ENCODE measurements around the gene UTS2B. TPM values are rescaled to one million over a fixed set of nuclear protein-coding genes. Genes with fewer than 3 reads are reported as not detected.
A peak's percentile ranks its signal among the peaks of the same experiment; 100 is the strongest.

UTS2B gene, protein sequence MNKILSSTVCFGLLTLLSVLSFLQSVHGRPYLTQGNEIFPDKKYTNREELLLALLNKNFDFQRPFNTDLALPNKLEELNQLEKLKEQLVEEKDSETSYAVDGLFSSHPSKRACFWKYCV
- 0.80 TPM in 1 of 2 replicates, not detected in the other for total RNA-seq

- peak; percentile 42 for DNase-seq (ENCODE audit: low read depth)
These were observed at the start of gene UTS2B for GRCh38 chr3:191329654-191330529. TSS of gene UTS2B (minus strand) at chr3:191330526. CDS start at chr3:191282189, 48,337 bp downstream.

GRCh38 chr3:191380001-191380400 is 49.7 kb upstream of the UTS2B start:
- DNase-seq (ENCODE audit: low read depth) = no peak

DNA sequence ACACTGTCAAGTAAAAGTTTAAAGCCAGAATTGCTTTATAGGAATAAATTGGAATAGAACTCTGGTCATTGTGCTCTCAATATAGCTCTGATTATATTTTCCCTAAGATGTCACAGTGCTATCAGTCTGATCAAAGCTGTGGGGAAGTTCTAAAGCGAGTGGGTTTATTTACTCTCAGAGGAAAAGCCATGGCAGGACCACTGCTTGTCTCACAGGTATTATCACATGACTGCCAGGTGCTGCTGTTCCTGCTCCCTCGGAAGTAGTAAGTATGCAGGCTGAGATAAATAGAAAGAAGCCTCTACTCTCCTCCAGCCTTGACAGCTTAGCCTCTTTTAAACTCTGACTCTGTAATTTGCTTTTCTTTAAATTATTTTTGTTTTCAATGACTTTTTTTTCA is 49.1 kb upstream of the UTS2B start:
- DNase-seq (ENCODE audit: low read depth) = no peak

GRCh38 chr3:191378142-191378812 is 48.0 kb upstream of the UTS2B start:
- no peak for DNase-seq (ENCODE audit: low read depth)

DNA sequence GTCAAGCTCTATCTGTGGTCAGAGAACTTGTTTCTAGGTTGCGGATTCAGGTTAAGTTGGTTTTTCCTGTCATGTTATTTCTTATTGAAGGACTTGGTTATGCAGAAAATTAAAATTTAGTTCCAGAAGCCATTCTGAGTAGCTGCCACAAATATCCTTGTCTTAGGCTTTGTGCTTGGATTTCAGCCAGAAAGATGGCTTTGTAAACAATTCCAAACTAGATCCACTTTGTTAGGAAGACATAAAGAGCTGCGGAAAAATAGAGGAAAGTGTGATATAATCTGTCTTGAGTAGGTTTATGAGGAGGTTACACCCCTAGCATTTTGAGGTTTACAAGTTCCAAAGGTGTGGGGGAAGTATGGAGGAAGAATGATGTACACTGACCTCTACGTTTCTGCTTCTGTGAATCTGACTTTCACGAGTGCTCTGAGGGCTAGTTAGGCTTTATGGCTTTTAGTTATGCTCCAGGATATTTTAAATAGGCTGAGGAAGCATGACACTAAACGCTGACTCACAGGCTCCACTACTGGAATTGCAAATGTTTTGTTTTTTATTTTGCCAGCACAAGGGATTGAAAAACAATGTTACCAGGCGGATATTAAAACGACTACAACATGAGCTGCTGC is 46.3 kb upstream of the UTS2B start:
- DNase-seq (ENCODE audit: low read depth) = peak; percentile 97

- DNase-seq (ENCODE audit: low read depth) = no peak
These were observed 43.0 kb upstream of the UTS2B start for GRCh38 chr3:191373327-191373726.

DNA sequence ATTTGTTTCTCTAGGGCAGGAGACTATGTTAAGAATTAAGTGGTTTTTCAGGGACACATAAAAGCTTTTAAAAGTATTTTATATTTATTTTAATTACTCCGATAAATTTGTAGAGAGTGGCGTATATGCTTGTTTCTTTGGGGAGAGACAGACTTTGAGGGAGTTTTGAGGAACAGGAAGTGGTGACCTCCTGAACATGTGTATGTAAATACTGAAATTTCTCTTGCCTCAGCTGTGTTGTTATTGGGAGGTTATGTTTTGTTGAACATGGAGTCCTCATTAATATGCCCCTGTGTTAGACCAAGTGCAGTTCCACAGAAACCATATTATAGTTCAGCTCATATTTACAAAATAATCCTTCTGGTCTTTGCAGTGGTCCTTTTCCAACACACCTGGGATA is 41.8 kb upstream of the UTS2B start:
- DNase-seq (ENCODE audit: low read depth) = no peak

DNA sequence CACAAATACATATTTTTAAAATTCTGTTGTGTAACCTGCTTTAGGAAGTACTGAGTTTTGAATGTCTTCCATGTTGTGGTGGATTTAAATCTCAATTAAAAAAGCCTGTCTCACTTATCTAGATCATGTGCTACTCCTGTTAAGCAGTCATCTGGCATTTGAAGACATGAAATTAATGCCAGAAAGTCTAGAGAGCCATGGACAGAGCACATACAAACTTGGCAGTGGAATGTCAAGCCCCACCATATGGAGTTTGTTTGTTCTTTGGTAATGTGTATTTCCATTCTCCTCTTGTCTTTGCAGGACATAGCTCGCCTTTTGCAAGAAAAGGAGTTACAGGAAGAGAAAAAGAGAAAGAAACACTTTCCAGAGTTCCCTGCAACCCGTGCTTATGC is 39.3 kb upstream of the UTS2B start:
- no peak for DNase-seq (ENCODE audit: low read depth)

DNA sequence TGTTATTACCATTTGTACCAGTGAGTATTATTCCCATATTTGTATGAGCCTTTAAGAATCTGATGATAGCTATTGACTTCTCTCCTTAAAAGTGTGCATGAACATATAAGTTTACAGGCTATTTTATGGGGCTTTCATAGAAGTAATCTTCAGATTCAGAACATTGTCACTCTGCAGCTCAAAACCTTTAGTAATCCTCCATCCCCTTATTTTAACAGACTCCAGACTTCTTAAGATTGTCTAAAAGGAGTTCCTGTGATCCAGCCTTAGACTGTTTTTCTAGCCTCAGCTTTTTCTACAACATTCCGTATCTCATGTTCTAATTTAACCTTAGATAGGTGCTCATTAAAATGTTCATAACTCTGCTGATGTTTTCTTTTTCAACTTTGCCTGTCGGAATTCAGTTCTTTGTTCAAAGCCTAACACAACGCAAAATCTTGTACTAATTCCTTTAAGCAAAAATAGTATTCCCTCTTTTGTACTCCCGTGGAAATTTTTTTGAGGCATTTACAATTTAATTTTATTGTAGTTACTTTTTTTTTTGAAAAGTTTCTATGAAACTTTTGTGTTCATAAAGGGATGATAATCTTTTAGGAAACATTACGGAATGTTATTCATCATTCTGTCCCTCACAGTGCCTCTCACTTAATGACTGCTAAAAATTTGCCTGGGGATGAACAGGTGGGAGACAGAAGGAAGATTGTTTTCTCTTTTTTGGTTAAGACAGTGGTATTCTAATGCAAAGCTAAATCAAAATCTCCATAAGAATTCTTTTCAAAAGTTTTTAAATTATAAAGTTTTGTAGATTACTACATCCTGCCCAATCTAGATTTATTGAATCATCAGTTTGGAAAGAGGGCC is 38.7 kb upstream of the UTS2B start:
- no peak for DNase-seq (ENCODE audit: low read depth)

GRCh38 chr3:191366675-191367074 is 36.3 kb upstream of the UTS2B start:
- no peak for DNase-seq (ENCODE audit: low read depth)

- peak; percentile 72 for DNase-seq (ENCODE audit: low read depth)
These were observed 32.9 kb upstream of the UTS2B start for GRCh38 chr3:191363221-191363620.

GRCh38 chr3:191362524-191363090 is 32.3 kb upstream of the UTS2B start:
- no peak for DNase-seq (ENCODE audit: low read depth)

GRCh38 chr3:191362037-191362436 is 31.7 kb upstream of the UTS2B start:
- peak; percentile 54 for DNase-seq (ENCODE audit: low read depth)

GRCh38 chr3:191361456-191361855 is 31.1 kb upstream of the UTS2B start:
- DNase-seq (ENCODE audit: low read depth) = no peak

GRCh38 chr3:191360620-191361019 is 30.3 kb upstream of the UTS2B start:
- DNase-seq (ENCODE audit: low read depth) = no peak

DNA sequence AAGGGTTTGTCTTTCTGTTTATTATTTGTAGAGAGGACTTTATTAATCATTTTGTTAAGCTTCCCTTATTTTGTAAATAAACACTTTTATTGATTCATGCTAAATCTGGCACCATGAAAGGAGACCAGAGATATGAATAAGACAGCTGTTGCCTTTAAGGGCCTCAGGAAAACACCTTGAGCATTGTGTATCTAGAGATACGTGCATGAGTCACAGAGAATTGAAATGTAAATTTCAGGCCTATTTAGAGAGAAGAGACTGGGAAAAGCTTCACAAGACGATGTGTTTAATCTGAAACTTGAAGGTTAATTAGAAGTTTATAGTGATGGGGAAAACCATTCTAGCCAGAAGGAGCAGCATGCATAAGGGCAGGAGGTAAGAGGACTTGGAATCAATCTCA is 28.6 kb upstream of the UTS2B start:
- DNase-seq (ENCODE audit: low read depth) = no peak

- no peak for DNase-seq (ENCODE audit: low read depth)
These were observed 27.6 kb upstream of the UTS2B start for GRCh38 chr3:191357909-191358308.

DNA sequence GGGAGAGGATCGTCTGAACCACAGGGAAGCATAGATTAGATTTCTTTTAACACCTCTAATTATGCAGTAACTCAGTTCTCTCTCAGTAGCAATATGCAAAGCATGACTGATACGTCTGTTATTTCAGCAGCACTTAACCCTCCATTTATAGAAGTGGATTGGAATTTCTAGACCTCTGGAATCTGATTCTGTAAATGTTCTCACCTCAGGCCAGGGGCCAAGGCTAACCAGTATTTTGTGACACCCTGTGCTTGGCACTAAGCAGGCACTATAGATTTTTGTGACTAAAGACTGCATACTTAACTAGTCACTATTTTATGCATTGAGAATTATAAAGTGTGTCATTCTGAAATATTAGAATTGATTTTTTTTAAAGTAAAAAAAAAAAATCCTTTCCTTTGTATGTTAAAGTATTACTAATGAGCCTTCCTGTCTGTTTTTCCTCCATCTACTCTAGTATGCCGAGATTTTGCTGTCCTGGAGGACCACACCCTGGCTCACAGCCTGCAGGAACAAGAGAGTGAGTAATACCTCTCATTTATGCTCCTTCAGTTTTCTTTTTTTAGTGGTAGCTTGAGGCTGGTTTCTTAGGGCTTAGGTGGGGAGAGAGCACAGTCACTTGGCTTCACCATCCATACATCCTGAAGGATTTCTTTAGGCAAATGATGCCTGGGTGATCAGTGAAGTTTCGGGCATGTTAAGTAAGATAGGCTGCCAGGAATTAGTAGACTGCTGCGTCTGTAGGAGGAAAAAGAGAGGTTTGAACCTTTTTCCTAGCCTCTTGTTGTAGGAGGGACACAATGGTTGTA is 26.5 kb upstream of the UTS2B start:
- peak; percentile 97 for DNase-seq (ENCODE audit: low read depth)

DNA sequence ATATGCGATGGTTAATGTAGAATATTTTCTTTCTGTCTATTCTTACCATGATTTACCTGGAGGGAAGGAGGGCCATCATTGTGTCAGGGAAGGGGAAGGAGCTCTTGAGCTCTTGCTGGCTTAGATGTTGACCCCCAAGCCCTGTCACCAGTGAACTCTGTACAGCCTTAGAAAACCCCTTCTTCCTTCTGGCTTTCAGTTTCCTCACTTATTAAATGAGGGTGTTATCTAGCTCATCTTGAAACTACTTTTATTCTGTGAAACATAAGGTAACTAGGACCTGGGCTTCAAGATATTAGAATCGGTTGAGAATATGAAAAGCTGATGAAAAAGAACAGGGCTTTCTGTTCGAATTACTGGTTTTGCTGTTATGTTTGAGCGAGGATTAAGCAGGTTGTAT is 25.1 kb upstream of the UTS2B start:
- no peak for DNase-seq (ENCODE audit: low read depth)

Measured in renal cortical epithelial cell (primary cell).